Measurements from ENCODE around the gene SPANXN4.

- TF ChIP-seq CTCF (IDR thresholded peaks at IDR 0.05) = no peak
- no peak for TF ChIP-seq POLR2A (IDR thresholded peaks at IDR 0.05)
These were observed 23.5 kb upstream of the SPANXN4 start for GRCh38 chrX:143002206-143002605.

Data from lower leg skin (tissue), 3 donors.